Ramos (cell line): Measurements from ENCODE around the gene OR52A1.
"Not testable (repeated sequence)": the region's sequence is repeated elsewhere in the genome, so short reads cannot be mapped to it uniquely, and the experiment has no call there.

Source experiments
- in situ Hi-C: fragments of 300-500 bp; cut with MboI; formaldehyde crosslinking; loops from one replicate; pipeline ENCODE4 v1.14.3; 2022; ENCODE audit warnings: low sequenced_read_pairs; ENCODE audit not compliant: unreplicated experiment

Gene OR52A1

DNA sequence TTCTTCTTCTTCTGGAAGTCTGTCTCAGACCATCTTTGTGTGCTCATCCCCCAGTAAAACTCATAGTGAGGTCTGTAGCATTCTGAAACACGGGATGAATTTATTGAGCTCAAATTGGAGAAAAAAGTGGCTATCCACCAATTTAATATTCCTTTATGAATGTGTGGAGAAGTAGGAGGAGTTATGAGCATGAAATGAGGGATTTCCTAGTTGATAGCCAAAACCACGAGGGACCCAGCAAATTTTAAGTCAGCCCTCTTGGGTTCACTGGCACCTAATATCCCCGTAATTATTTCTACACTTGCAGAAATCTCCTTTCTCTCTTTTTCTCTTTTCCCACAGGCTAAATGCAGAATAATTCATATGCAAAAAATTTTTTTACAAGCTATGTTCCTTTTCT, at the start of gene OR52A1:
Gene OR52A1 (minus strand): TSS at position 101 of the 400 bp plus-strand sequence. CDS start 2,388 bp downstream, outside the sequence.
- in situ Hi-C loops = no loop called here

DNA sequence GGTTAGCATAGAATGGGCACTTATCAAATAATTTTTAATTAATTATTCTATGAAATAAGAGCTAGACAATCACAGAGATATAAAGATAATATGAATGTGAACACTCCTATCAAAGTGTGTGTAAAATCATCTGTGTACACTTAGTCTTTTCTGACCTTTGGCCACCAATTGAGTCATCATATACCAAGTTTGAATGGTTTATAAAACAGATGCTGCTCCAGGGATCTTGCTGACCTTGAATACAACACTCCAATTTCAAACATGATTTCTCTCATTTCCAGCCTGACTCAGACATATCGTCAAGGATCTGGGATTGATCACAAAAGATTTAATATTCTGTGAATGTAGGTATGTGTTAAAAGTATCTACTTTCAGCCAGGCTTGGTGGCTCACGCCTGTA, 48.8 kb upstream of the OR52A1 start:
- in situ Hi-C loops = no loop called here

DNA sequence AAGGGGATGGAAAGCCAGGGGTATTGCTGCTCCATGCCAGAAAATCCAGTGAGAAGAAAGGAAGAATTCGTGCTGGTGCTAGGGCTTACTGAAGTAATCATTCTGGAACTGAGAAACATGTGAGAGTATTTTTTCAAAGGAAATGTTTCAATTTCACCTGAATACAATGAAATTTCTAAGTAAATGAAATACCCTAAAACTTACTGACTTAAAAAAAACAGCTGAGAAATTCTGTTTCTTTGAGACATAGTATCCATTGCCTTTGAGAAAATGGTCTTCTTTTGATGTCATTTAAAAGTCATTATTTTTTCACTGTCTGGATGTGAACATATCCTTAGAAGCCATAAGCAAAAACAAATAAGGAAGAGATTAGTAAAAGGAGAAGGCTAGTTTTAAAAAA, 46.0 kb upstream of the OR52A1 start, which contains the start of gene OR51V1:
Gene OR51V1 (minus strand): TSS at position 101 of the 400 bp plus-strand sequence. CDS start 0 bp downstream, at position 101.
- in situ Hi-C loops = no loop called here

DNA sequence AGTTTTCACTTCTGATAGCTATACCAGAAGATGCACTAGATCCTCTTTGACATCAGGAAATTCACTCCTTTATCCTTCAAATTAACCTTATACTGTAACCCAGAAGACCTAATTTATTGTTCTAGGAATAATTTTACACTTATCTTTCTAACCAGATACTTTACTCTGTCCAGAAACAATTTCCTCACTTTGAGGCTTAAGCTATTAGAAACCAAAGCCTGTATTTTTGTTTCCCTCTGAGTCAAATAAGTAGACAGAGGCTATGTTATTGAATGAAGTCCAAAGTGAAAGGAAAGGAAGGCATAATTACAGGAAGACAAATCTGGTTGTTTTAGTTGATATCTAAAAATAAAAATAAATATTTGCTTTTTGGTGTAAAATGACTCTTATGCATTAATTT, 43.7 kb upstream of the OR52A1 start:
- in situ Hi-C loops = no loop called here

DNA sequence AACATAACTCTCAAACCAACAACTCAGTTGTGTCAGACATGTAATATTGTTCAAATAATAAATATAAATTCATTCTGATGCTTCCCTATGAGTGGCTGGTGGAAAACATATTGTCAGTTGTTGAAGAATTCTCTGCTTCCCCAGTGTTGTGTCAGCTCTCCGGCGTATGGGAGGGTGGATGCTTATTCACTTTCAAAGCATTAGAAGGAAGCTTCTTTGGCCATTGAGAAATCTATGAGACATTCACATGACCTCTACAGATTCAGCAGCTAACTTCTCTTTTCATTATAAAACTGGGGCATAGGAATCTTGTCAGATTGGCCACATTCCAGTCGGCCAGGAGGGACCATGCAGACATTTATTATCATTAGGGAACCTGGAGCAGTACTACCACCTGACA, 43.0 kb upstream of the OR52A1 start:
- in situ Hi-C loops = no loop called here

DNA sequence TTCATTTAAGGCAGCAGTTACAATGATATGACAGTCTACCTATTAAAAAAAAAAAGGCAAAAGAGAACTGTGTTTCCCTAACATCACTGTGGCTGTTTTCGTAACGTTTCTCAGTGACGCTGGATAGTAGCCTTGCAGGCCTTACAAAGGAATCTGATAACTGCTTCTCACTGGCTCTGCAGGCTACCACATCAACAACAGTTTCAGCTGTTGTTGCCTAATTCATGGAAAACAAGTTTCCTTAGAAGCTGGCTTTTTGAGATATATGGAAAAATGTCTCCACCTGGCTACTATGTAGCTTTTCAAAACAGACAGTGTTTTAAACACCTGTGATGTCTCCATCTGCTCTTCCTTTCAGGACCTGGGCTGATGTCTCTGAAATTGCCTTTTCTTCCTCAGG, 42.2 kb upstream of the OR52A1 start:
- in situ Hi-C loops = no loop called here

DNA sequence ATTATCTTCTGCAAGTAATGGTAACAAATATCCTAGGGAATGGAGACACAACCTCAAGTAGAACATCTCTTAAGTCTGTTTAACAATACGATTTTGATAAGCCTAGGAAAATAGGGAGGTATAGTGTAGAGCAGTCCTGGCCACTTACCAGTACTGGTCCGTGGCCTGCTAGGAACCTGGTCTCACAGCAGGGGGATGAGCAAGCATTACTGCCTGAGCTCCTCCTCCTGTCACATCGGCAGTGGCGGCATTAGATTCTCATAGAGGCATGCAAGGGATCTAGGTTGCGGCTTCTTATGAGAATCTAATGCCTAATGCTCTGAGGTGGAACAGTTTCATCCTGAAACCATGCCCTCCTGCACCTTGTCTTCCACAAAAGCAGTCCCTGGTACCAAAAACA, 41.5 kb upstream of the OR52A1 start:
- in situ Hi-C loops = no loop called here

DNA sequence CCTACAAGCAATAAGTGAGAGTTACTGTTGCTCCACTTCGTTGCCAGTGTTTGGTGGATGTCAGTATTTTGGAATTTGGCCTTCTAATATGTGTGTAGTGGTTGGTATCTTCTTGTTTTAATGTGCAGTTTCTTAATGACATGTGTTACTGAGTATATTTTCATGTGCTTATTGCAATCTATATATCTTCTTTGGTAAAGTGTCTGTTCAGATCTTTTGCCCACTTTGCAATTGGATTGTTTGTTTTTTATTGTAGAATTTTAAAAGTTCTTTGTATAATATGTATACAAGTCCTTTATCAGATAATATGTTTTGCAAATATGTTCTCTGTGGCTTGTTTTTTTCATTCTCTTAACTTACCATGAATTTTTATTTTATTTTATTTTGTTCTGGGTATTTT, 38.2 kb upstream of the OR52A1 start:
- in situ Hi-C loops = no loop called here

DNA sequence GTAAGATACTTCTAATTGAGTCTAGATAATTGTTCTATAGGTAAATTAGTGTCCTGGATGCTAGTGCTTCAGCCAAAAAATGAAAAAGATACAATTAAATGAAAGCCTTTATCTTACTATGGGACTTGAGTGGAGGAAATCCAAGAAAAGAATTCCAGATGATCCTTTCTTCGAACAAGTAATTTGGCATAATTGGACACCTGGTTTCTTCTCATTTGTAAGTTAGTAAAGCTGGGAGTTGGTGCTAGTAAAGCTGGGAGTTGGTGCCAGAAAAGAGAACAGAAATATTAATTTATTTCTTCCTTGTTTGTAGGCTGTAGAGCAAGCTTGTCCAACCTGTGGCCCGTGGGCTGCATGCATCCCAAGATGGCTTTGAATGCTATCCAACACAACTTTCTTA, 33.6 kb upstream of the OR52A1 start:
- in situ Hi-C loops = no loop called here

DNA sequence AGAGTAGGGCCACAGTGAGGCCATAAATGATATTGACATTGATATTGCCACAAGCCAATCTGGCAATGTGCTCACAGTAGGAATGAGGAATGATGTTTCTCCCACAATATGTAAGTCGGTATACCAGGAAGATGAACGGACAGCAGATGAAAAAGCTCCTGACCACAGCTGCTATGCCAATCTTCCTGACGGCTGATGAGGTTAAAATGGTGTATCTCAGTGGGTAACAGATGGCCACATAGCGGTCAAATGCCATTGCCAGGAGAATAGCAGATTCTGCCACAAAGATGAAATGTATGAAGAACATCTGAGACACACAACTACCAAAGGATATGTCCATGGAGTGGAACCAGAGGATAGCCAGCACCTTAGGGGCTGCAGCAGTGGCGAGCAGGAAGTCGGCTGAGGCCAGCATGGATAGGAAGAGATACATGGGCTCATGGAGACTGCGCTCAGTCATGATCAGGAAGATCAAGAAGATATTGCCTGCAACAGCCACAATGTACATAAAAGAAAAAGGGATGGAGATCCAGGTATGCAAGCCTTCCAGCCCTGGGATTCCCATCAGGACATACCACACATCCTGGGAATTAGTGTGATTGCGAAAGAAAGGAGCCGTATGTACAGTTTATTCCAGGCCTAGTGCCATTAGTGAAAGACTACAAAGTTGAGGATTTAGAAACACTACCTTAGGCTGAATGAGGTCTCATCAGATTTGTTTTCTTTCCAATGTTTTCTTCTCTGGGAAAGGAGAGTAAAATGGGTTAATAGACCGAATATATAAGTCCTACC, 23.7 kb upstream of the OR52A1 start:
- in situ Hi-C loops = no loop called here

DNA sequence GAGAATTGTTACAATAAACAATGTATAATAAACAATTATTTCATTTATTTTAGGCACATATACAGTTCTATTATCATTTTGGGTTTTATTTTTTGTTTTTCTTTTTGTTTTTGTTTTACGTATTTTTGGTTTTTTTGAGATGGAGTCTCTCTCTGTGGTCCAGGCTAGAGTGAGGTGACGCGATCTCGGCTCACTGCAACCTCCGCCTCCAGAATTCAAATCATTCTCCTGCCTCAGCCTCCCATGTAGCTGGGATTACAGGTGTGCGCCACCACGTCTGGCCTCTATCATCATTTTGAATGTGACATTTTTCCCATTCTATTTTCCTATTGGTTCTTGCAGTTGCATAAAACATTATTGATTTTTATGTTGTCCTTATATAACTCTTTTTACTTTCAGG, 20.4 kb upstream of the OR52A1 start:
- in situ Hi-C loops = no loop called here

DNA sequence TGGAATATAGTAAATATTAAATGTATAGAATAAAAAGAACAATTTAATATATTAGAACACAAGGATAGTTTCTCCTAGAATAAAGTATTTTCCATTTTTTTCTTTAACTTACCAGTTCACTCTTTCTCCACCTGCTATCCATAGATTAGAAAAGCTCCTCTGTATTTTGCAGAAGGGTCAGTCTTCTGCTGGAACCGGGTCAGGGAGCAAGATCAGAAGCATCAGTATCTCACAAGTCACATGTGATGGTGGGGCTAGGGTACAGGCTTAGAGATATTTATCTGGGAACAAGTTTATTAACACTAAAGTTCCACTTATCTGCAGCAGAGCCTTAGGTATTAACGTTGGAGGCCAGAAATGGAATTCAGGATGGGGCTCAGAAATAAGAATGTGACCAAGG, 17.3 kb upstream of the OR52A1 start:
- in situ Hi-C loops = no loop called here

DNA sequence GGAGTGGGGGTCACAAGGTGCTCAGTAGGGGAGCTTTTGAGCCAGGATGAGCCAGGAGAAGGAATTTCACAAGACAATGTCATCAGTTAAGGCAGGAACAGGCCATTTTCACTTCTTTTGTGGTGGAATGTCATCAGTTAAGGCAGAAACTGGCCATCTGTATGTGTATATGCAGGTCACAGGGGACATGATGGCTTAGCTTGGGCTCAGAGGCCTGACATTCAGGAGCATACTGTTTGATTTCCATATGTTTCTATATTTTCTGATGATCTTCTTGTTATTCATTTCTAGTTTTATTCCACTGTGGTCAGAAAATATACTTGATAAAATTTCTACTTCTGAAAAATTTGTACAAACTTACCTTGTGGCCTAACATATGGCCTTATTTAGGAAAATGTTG, 11.3 kb upstream of the OR52A1 start:
- in situ Hi-C loops = not testable (repeated sequence)

DNA sequence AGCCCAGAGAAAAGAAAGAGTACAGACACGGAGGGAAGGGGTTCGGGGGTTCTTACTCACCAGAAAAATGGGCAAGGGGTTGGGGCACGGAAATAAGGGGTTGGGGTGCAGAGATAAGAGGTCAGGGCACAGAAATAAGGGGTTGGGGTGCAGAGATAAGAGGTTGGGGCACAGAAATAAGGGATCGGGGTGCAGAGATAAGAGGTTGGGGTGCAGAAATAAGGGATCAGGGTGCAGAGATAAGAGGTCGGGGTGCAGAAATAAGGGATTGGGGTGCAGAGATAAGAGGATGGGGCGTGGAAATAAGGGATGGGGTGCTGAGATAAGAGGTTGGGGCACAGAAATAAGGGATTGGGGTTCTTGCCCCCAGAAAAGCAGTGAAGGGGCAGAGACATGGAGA, 10.2 kb upstream of the OR52A1 start:
- in situ Hi-C loops = not testable (repeated sequence)

DNA sequence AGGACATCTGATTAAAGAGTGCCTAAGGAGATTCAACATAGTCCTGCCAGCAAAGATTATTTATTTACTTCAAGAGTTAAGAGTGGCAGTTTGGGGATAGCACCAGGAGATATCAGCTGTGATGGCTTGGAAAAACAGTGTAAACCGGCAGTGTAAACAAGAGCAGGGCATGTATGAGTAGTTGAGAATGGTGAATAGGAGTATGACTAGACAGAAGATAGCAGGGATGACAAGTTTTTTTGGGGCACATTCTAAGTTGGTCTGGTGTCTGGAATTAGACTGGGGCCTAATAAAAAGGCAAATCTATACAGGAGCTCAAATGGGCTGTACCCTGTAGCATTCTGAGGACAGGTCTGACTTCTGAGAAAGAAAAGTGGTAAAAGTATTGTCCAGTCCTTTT, 6.5 kb upstream of the OR52A1 start:
- in situ Hi-C loops = not testable (repeated sequence)

DNA sequence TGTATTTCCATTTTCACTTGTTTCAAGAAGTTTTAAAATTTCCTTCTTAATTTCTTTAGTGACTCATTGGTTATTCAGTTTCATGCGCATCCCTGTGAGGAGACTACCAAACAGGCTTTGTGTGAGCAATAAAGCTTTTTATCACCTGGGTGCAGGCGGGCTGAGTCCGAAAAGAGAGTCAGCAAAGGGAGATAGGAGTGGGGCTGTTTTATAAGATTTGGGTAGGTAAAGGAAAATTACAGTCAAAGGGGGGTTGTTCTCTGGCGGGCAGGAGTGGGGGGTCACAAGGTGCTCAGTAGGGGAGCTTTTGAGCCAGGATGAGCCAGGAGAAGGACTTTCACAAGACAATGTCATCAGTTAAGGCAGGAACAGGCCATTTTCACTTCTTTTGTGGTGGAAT, 5.7 kb upstream of the OR52A1 start:
- in situ Hi-C loops = not testable (repeated sequence)

DNA sequence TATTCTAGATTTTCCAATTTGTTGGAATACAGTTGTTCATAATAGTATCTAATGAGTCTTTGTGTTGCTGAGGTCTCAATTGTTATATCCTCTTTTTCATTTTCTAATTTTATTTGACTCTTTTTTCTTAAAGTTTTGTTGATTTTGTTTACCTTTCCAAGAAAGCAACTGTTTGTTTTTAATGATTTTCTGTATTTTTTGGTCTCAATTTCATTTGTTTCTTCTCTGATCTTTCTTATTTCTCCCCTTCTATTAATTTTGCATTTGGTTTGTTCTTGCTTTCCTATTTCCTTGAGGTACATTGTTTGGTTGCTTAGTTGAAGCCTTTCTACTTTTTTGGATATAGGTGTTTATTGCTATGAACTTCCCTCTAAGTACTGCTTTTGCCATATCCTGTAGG, 5.2 kb upstream of the OR52A1 start:
- in situ Hi-C loops = no loop called here

DNA sequence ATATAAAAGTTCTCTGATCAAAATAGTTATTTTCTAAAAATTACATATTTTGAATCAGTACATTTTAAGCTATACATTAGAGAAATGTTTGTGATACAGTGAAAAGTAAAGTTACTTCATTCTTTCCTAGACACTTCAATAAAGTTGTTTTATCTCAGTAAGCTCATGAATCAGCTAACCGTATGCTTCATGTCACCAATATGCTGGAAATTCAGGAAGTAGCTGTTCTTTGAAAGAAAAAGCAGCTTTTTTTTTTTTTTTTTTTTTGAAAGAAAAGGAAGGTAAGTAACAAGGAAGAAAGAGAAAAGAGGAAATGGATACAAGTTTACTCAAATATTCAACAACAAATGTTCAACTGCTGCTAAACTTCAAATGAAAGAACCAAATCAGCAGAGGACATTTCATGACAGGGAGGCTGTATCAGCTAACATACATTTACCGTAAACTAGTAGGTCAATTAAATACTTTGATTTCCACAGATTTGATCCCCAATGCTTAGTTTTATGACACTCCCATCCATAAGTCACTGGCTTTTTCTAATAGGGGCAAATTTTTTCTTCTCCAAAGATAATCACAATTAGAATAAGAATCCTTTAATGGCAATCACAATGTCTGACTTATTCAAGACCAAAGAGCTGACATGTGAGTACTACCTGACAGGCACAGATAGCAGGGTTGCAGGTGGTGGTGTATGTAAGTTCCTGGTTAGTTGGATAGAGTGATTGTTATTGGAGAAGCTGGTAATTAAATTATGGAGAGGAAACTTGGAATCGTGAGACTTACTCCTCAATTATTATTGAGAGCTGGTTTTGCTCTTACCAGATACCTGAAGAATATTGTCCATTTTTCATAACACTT, 754 bp downstream of the OR52A1 start:
- in situ Hi-C loops = no loop called here

DNA sequence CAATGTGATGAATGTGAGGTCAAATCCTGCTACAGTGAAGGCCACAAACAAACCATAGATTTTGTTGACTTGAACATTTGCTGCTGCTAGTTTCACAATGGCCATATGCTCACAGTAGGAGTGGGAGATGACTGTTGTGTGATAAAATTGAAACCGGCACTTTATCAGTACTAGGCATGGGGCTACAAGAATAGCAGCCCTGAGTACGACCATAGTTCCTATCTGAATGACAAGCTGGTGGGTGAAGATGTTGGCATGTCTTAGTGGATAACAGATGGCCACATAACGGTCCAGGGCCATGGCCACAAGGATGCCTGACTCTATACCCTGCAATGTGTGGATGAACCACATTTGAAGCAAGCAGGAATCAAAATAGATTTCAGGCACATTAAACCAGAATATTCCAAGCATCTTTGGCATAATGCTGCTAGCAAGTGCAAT, 2.8 kb downstream of the OR52A1 start:
- in situ Hi-C loops = no loop called here

DNA sequence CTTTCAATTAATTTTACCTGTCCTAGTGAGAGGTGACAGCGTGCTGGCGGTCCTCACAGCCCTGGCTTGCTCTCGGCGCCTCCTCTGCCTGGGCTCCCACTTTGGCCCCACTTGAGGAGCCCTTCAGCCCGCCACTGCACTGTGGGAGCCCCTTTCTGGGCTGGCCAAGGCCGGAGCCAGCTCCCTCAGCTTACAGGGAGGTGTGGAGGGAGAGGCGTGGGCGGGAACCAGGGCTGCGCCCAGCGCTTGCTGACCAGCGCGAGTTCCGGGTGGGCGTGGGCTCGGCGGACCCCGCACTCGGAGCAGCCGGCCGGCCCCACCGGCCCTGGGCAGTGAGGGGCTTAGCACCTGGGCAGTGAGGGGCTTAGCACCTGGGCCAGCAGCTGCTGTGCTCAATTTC, 10.4 kb downstream of the OR52A1 start:
- in situ Hi-C loops = not testable (repeated sequence)

DNA sequence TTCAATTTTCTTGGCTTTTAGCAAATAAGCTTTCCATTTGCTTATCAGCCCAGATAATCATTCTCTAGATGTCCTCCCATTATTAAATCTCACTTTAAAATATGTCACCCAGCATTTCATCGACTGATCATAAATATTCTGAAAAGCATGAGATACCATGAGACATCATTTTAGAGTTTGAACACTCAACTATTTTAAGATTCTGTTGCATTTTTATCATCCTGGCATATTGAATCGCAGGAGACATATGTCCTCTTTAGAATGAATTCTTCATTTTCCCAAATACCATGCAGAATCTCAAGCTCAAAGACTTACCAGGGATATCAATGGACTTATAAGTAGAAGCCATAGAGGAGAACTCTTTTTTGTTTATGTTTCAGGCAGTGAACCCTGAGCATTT, 16.6 kb downstream of the OR52A1 start, which contains the start of gene OR52A5:
Gene OR52A5 (minus strand): TSS at position 361 of the 400 bp plus-strand sequence. CDS start 5,714 bp downstream, outside the sequence.
- in situ Hi-C loops = no loop called here
